ENCODE results near the gene PANX3. TPM values are rescaled to one million over a fixed set of nuclear protein-coding genes. Genes with fewer than 3 reads are reported as not detected.

Gene PANX3, protein sequence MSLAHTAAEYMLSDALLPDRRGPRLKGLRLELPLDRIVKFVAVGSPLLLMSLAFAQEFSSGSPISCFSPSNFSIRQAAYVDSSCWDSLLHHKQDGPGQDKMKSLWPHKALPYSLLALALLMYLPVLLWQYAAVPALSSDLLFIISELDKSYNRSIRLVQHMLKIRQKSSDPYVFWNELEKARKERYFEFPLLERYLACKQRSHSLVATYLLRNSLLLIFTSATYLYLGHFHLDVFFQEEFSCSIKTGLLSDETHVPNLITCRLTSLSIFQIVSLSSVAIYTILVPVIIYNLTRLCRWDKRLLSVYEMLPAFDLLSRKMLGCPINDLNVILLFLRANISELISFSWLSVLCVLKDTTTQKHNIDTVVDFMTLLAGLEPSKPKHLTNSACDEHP
- not detected in 2 replicates for total RNA-seq

DNA sequence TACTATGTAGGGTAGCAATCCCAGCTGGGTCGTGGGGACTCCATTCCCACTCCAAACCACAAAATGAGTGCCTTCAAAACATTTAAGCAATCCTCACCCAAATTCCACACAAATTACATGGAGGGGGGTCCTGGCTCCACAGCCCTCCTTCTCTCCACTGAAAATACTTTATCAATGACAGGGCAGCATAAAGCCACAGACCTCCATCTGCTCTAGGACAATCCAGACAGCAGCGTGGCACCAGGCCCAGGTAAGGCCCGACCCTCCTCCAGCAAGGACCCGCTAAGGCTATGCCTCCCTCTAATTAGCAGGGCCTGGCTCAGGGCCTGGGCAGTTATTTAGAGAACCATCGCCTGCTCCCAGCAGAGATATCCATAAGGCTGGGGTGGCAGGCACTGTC, at the start of gene PANX3:
TSS of gene PANX3 (plus strand) at position 365 of the 400 bp plus-strand sequence. CDS start 129 bp downstream, outside the sequence.

DNA sequence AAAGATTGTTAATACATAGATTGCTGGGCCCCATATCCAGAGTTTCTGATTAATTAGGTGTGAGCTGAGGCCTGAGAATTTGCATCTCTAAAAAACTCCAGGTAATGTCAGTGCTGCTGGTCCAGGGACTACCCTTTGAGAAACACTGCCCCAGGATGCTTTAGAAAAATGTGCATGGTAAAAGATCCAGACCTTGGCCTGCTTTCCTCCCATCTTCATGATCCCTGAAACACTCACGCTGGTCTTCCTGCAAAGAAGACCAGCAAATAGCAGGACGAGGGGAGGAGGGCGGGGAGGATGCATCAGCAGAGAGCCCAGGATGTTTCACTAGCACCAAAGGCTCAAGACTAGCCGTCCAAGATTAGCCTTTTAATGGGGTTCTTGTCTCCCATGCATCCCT, 41.5 kb upstream of the PANX3 start, which contains the start of gene OR8A1:
TSS of gene OR8A1 (plus strand) at position 301 of the 400 bp plus-strand sequence. CDS start 123 bp downstream, outside the sequence.

DNA sequence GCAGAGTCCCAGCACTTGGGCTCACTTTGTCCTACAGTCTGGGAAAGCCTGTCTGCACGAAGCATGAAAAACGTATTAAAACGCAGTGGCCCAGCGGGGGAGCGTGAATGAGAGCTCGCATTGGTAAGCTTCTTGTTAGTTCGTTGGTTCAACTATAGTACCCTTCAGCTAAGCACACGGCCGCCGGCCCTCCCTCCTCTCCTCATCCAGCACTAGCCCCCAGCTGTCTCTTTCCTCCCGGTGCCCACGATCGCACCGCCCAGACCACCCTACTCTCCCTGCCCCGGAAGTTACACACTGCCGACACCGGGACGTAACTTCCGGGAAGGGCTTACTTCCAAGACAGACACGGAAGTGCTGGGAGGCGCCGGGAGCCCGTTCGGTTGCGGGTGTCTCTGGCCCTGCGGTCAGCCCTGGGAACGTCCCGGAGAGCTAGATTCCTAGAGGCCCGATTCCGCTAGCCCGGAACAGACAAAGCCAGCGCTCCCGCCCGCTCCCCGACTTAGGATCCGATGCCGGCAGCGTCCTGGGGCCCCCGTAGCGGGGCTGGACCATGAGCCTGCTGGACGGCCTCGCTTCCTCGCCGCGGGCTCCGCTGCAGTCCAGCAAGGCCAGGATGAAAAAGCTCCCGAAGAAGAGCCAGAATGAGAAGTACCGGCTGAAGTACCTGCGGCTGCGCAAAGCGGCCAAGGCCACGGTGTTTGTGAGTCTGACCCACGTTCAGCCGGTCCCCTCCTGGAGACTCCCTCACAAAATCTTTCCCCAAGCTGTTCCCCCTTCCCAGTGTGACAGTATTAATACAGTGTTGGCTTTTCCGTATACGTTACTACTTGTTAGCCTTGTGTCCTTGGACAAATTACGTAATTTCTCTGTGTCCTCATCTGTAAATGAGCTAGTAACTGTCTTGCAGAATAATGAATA, 11.6 kb downstream of the PANX3 start, which contains the start of gene TBRG1:
TSS of gene TBRG1 (plus strand) at position 334 of the 921 bp plus-strand sequence. CDS start at position 554, 220 bp downstream.

Other genes starting within 250 kb of the PANX3 start
- not detected in 2 replicates for gene OR8B2, start 226.9 kb upstream of the PANX3 start, total RNA-seq
- not detected in 2 replicates for gene OR8B3, start 212.4 kb upstream of the PANX3 start, total RNA-seq
- not detected in 2 replicates for gene OR8B4, start 186.6 kb upstream of the PANX3 start, total RNA-seq
- not detected in 2 replicates for gene OR8B8, start 165.7 kb upstream of the PANX3 start, total RNA-seq
- not detected in 2 replicates for gene OR8B12, start 67.8 kb upstream of the PANX3 start, total RNA-seq
- gene OR8A1, start 41.4 kb upstream of the PANX3 start, total RNA-seq: not detected in 2 replicates
- 19.3 and 19.7 TPM in 2 replicates for gene TBRG1, start 11.4 kb downstream of the PANX3 start, total RNA-seq
- 9.6 and 10.1 TPM in 2 replicates for gene SIAE, start 62.3 kb downstream of the PANX3 start, total RNA-seq
- 21.6 and 28.0 TPM in 2 replicates for gene SPA17, start 62.5 kb downstream of the PANX3 start, total RNA-seq
- 0.15 and 0.39 TPM in 2 replicates for gene NRGN, start 128.5 kb downstream of the PANX3 start, total RNA-seq
- not detected in 2 replicates for gene VSIG2, start 140.8 kb downstream of the PANX3 start, total RNA-seq
- not detected in 2 replicates for gene ESAM, start 150.9 kb downstream of the PANX3 start, total RNA-seq
- 3.4 TPM in 2 replicates for gene MSANTD2, start 189.0 kb downstream of the PANX3 start, total RNA-seq